ENCODE data around the gene TMEM184B. TPM values are rescaled to one million over a fixed set of nuclear protein-coding genes. Genes with fewer than 3 reads are reported as not detected.
A peak's percentile ranks its signal among the peaks of the same experiment; 100 is the strongest.

Gene TMEM184B
- 10 to 100 TPM; 58.1 to 72.5 (median 68.6) TPM for total RNA-seq
- total RNA-seq (2013): 10.4 TPM

GRCh38 chr22:38272373-38273134, at the start of gene TMEM184B:
Gene TMEM184B, minus strand, starts transcription at chr22:38273010. Its CDS starts 25,049 bp downstream, at chr22:38247961.
- Histone ChIP-seq H3K4me3 (ENCODE audit: low read length) (peak within 1 kb of the TSS; percentile 87), H3K4me1 (ENCODE audit: control insufficient read depth, insufficient read depth, low read length) (peaks cover 57% of the 10 kb centered on the region), H3K27ac (ENCODE audit: low read length) (peak within 1 kb of the TSS; percentile 96), H3K36me3 (ENCODE audit: control insufficient read depth, insufficient read depth, low read length) (no peaks in the 10 kb centered on the region), H3K9me3 (ENCODE audit: control insufficient read depth, insufficient read depth, low read length) (no peaks in the 10 kb centered on the region), H3K27me3 (ENCODE audit: control insufficient read depth, insufficient read depth, low read length) (no peaks in the 10 kb centered on the region)
- TF ChIP-seq CTCF (IDR thresholded peaks at IDR 0.05): no peak
- peaks cover 0 to 3% of the 10 kb centered on the region in 2 donors for H3K27me3 Mint-ChIP-seq (ENCODE audit: low read depth in 2 of 2)
- WGBS (ENCODE audit: insufficient coverage): under 1% methylated on average over 97 of the region's 97 CpGs
- H3K4me3 Mint-ChIP-seq: peak within 1 kb of the TSS; percentile 90
- H3K9me3 Mint-ChIP-seq: no peaks in the 10 kb centered on the region
- ATAC-seq (peak; percentile 94 to 96 (median 95)), DNase-seq (peak; percentile 86 to 95)
- H3K4me1 Mint-ChIP-seq: peaks cover 42 to 58% of the 10 kb centered on the region in 2 donors
- no peaks in the 10 kb centered on the region for H3K36me3 Mint-ChIP-seq
- intact Hi-C loops (cut with micrococcal nuclease): loop anchor here (2.0 kb wide), 1 partner anchor 44 kb away; the partner anchor contains the start of gene CSNK1E
- peak within 1 kb of the TSS; percentile 92 to 96 for H3K27ac Mint-ChIP-seq

GRCh38 chr22:38320605-38321402, 48.0 kb upstream of the TMEM184B start:
- intact Hi-C loops (cut with micrococcal nuclease): no loop called here
- Histone ChIP-seq H3K27me3 (ENCODE audit: control insufficient read depth, insufficient read depth, low read length) (no peaks in the 10 kb centered on the region), H3K9me3 (ENCODE audit: control insufficient read depth, insufficient read depth, low read length) (no peaks in the 10 kb centered on the region), H3K4me1 (ENCODE audit: control insufficient read depth, insufficient read depth, low read length) (peaks cover 22% of the 10 kb centered on the region), H3K27ac (ENCODE audit: low read length) (no peak overlapping the region), H3K36me3 (ENCODE audit: control insufficient read depth, insufficient read depth, low read length) (no peaks in the 10 kb centered on the region), H3K4me3 (ENCODE audit: low read length) (no peak overlapping the region)
- Mint-ChIP-seq H3K36me3 (no peaks in the 10 kb centered on the region), H3K4me1 (peaks cover 6 to 17% of the 10 kb centered on the region in 2 donors), H3K4me3 (peak overlapping the region; percentile 9), H3K27me3 (ENCODE audit: low read depth in 2 of 2) (no peaks in the 10 kb centered on the region), H3K9me3 (no peaks in the 10 kb centered on the region), H3K27ac (no peak overlapping the region)
- DNase-seq (no peak), ATAC-seq (no peak)
- no peak for TF ChIP-seq CTCF (IDR thresholded peaks at IDR 0.05)
- WGBS (ENCODE audit: insufficient coverage): 95% methylated on average over 11 of the region's 11 CpGs

- peaks cover 24 to 34% of the 10 kb centered on the region in 2 donors for H3K4me1 Mint-ChIP-seq
- no peak overlapping the region for H3K27ac ChIP-seq (ENCODE audit: low read length)
- H3K4me3 ChIP-seq (ENCODE audit: low read length): no peak overlapping the region
- no peaks in the 10 kb centered on the region for H3K9me3 Mint-ChIP-seq
- peaks cover 39% of the 10 kb centered on the region for H3K4me1 ChIP-seq (ENCODE audit: control insufficient read depth, insufficient read depth, low read length)
- ATAC-seq (no peak), DNase-seq (no peak)
- H3K36me3 Mint-ChIP-seq: no peaks in the 10 kb centered on the region
- peak overlapping the region; percentile 68 to 95 for H3K27ac Mint-ChIP-seq
- no peaks in the 10 kb centered on the region for H3K9me3 ChIP-seq (ENCODE audit: control insufficient read depth, insufficient read depth, low read length)
- H3K27me3 Mint-ChIP-seq (ENCODE audit: low read depth in 2 of 2): no peaks in the 10 kb centered on the region
- no peak for TF ChIP-seq CTCF (IDR thresholded peaks at IDR 0.05)
- 95% methylated on average over 14 of the region's 14 CpGs for WGBS (ENCODE audit: insufficient coverage)
- intact Hi-C loops (cut with micrococcal nuclease): loop anchor here (10.0 kb wide), 1 partner anchor 114 kb away; the partner anchor contains the start of gene MAFF
- H3K36me3 ChIP-seq (ENCODE audit: control insufficient read depth, insufficient read depth, low read length): no peaks in the 10 kb centered on the region
- no peaks in the 10 kb centered on the region for H3K27me3 ChIP-seq (ENCODE audit: control insufficient read depth, insufficient read depth, low read length)
- peak overlapping the region; percentile 63 for H3K4me3 Mint-ChIP-seq
Observed at GRCh38 chr22:38318792-38319773, 46.3 kb upstream of the TMEM184B start.
